Measurements from ENCODE around the gene KPNA1.
"Not testable (repeated sequence)": the region's sequence is repeated elsewhere in the genome, so short reads cannot be mapped to it uniquely, and the experiment has no call there.

Gene KPNA1

GRCh38 chr3:122469659-122470058 lies 45.1 kb downstream of the KPNA1 start:
- no peak for DNase-seq

- no peak for DNase-seq
Observed at GRCh38 chr3:122468896-122469533, 45.7 kb downstream of the KPNA1 start.

GRCh38 chr3:122466701-122467240 lies 48.0 kb downstream of the KPNA1 start:
- no peak for DNase-seq

- no peak for DNase-seq
Observed at GRCh38 chr3:122464659-122465058, 50.1 kb downstream of the KPNA1 start.

GRCh38 chr3:122462406-122462805 lies 52.3 kb downstream of the KPNA1 start:
- no peak for DNase-seq

- no peak for DNase-seq
Observed at GRCh38 chr3:122461806-122462205, 52.9 kb downstream of the KPNA1 start.

- no peak for DNase-seq
Observed at GRCh38 chr3:122458992-122459391, 55.7 kb downstream of the KPNA1 start.

- no peak for DNase-seq
Observed at GRCh38 chr3:122457706-122458105, 57.0 kb downstream of the KPNA1 start.

GRCh38 chr3:122456074-122456473 lies 58.7 kb downstream of the KPNA1 start:
- no peak for DNase-seq

GRCh38 chr3:122451371-122451770 lies 63.4 kb downstream of the KPNA1 start:
- DNase-seq: no peak

GRCh38 chr3:122448218-122448617 lies 66.5 kb downstream of the KPNA1 start:
- DNase-seq: not testable (repeated sequence)

GRCh38 chr3:122444491-122444887 lies 70.2 kb downstream of the KPNA1 start:
- DNase-seq: not testable (repeated sequence)

- DNase-seq: not testable (repeated sequence)
Observed at GRCh38 chr3:122443762-122444490, 70.8 kb downstream of the KPNA1 start.

GRCh38 chr3:122443090-122443489 lies 71.6 kb downstream of the KPNA1 start:
- no peak for DNase-seq

GRCh38 chr3:122435950-122436349 lies 78.8 kb downstream of the KPNA1 start:
- no peak for DNase-seq

- no peak for DNase-seq
Observed at GRCh38 chr3:122430371-122430770, 84.4 kb downstream of the KPNA1 start.

- no peak for DNase-seq
Observed at GRCh38 chr3:122427857-122428471, 86.8 kb downstream of the KPNA1 start.

GRCh38 chr3:122421836-122422235 lies 92.9 kb downstream of the KPNA1 start:
- DNase-seq: no peak

- DNase-seq: no peak
Observed at GRCh38 chr3:122421101-122421500, 93.6 kb downstream of the KPNA1 start.

- DNase-seq: no peak
Observed at GRCh38 chr3:122416966-122417365, 97.8 kb downstream of the KPNA1 start.

- DNase-seq: peak; percentile 99
Observed at GRCh38 chr3:122415762-122416654, 98.7 kb downstream of the KPNA1 start, which contains the start of gene WDR5B. WDR5B (minus strand) TSS chr3:122416062; CDS start chr3:122415528, 534 bp downstream.

GRCh38 chr3:122415104-122415744 lies 99.5 kb downstream of the KPNA1 start:
- DNase-seq: no peak

All from activated T-cell treated with anti-CD3 and anti-CD28 coated beads for 4 hours (primary cell).